PC-3 (cell line): ENCODE data around the gene SERPINB5.

Experiments
- EZH2 ChIP-seq: fragments of 300-600 bp; sonication (generic); IDR thresholded peaks from one replicate; pipeline ENCODE4 v1.6.1; 2017; ENCODE audit warnings: antibody characterized with exemption, mild to moderate bottlenecking, low read length; ENCODE audit not compliant: unreplicated experiment
- EZH2phosphoT487 ChIP-seq: fragments of 300-600 bp; sonication (generic); IDR thresholded peaks from 2 replicates; pipeline ENCODE4 v1.6.1; 2018; ENCODE audit warnings: mild to moderate bottlenecking, antibody characterized with exemption, low read length, borderline replicate concordance
- TF ChIP-seq, protein P1 (sequence below): fragments of 300-600 bp; sonication (generic); conservative IDR thresholded peaks from 2 replicates; pipeline ENCODE4 v1.5.1; 2017; ENCODE audit warnings: antibody characterized with exemption, low read depth, mild to moderate bottlenecking, low read length

DNA sequence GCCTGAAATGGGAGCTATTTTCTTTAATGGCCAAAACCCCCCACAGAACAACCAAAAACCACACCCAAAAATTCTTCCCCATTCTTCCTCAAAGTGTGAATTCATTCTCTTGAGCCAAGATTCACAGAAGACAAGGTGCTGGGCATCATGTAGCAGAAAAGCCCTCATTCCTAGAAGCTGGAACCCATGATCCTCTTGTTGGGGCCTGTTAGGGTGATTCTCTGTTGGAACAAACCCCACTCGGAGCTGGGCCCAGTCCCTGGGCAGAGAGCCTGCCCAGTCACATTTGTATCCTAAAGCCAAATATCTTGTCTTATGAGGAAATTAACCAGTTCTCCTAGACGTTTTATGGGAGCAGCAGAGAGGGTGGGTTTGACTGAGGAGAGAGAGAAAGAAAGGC, 31.7 kb upstream of the SERPINB5 start:
- TF ChIP-seq, protein P1, sequence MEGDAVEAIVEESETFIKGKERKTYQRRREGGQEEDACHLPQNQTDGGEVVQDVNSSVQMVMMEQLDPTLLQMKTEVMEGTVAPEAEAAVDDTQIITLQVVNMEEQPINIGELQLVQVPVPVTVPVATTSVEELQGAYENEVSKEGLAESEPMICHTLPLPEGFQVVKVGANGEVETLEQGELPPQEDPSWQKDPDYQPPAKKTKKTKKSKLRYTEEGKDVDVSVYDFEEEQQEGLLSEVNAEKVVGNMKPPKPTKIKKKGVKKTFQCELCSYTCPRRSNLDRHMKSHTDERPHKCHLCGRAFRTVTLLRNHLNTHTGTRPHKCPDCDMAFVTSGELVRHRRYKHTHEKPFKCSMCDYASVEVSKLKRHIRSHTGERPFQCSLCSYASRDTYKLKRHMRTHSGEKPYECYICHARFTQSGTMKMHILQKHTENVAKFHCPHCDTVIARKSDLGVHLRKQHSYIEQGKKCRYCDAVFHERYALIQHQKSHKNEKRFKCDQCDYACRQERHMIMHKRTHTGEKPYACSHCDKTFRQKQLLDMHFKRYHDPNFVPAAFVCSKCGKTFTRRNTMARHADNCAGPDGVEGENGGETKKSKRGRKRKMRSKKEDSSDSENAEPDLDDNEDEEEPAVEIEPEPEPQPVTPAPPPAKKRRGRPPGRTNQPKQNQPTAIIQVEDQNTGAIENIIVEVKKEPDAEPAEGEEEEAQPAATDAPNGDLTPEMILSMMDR: no peak
- TF ChIP-seq EZH2 (no peak), EZH2phosphoT487 (no peak)
